HEK293 (cell line): Measurements from ENCODE around the gene RBM27.
A peak's percentile ranks its signal among the peaks of the same experiment; 100 is the strongest.

ENCODE experiments used
- ATF2 ChIP-seq: fragments of 450-650 bp; formaldehyde crosslinking; IDR thresholded peaks from 2 replicates; pipeline ENCODE4 v1.5.1; 2016; ENCODE audit warnings: missing biosample characterization, missing genetic modification characterization, low read depth
- GLI4 ChIP-seq: fragments of 450-650 bp; formaldehyde crosslinking; IDR thresholded peaks from 2 replicates; pipeline ENCODE4 v1.5.1; 2016; ENCODE audit warnings: missing biosample characterization, missing genetic modification characterization
- HOXD13 ChIP-seq: sonication (generic); formaldehyde crosslinking; IDR thresholded peaks from 2 replicates; pipeline ENCODE4 v1.8.0; 2022; ENCODE audit warnings: missing genetic modification reagents, borderline replicate concordance
- INSM2 ChIP-seq: fragments of 450-650 bp; formaldehyde crosslinking; IDR thresholded peaks from 2 replicates; pipeline ENCODE4 v1.5.1; 2016; ENCODE audit warnings: missing biosample characterization, missing genetic modification characterization
- KLF10 ChIP-seq: fragments of 450-650 bp; IDR thresholded peaks from 2 replicates; pipeline ENCODE4 v1.5.1; 2018; ENCODE audit warnings: missing biosample characterization, mild to moderate bottlenecking, missing genetic modification characterization
- KLF7 ChIP-seq: fragments of 450-650 bp; formaldehyde crosslinking; IDR thresholded peaks from 2 replicates; pipeline ENCODE4 v1.5.1; 2016; ENCODE audit warnings: missing biosample characterization, missing genetic modification characterization, borderline replicate concordance
- PBX3 ChIP-seq: sonication (generic); formaldehyde crosslinking; IDR thresholded peaks from 2 replicates; pipeline ENCODE4 v1.8.1; 2022; ENCODE audit warnings: mild to moderate bottlenecking, moderate library complexity, missing genetic modification reagents
- PRDM6 ChIP-seq: fragments of 450-650 bp; formaldehyde crosslinking; IDR thresholded peaks from 2 replicates; pipeline ENCODE4 v1.5.1; 2017; ENCODE audit warnings: missing biosample characterization, missing genetic modification characterization
- SCRT1 ChIP-seq: fragments of 450-650 bp; formaldehyde crosslinking; IDR thresholded peaks from 2 replicates; pipeline ENCODE4 v1.5.1; 2016; ENCODE audit warnings: missing biosample characterization, missing genetic modification characterization, borderline replicate concordance
- SP2 ChIP-seq: fragments of 450-650 bp; formaldehyde crosslinking; IDR thresholded peaks from 2 replicates; pipeline ENCODE4 v1.5.1; 2016; ENCODE audit warnings: missing biosample characterization, missing genetic modification characterization
- ZBTB48 ChIP-seq: fragments of 450-650 bp; formaldehyde crosslinking; IDR thresholded peaks from 2 replicates; pipeline ENCODE4 v1.5.1; 2016; ENCODE audit warnings: missing biosample characterization, missing genetic modification characterization
- ZBTB7A ChIP-seq: fragments of 450-650 bp; formaldehyde crosslinking; IDR thresholded peaks from 2 replicates; pipeline ENCODE4 v1.5.1; 2016; ENCODE audit warnings: low read depth, missing biosample characterization, missing genetic modification characterization
- ZBTB8A ChIP-seq: fragments of 450-650 bp; formaldehyde crosslinking; IDR thresholded peaks from 2 replicates; pipeline ENCODE4 v1.5.1; 2016; ENCODE audit warnings: missing biosample characterization, missing genetic modification characterization
- ZFP69B ChIP-seq: fragments of 450-650 bp; formaldehyde crosslinking; IDR thresholded peaks from 2 replicates; pipeline ENCODE4 v1.5.1; 2016; ENCODE audit warnings: missing biosample characterization, missing genetic modification characterization
- ZNF114 ChIP-seq: fragments of 450-650 bp; formaldehyde crosslinking; IDR thresholded peaks from 2 replicates; pipeline ENCODE4 v1.5.0; 2017; ENCODE audit warnings: missing biosample characterization, missing genetic modification characterization
- ZNF18 ChIP-seq: fragments of 450-650 bp; formaldehyde crosslinking; IDR thresholded peaks from 2 replicates; pipeline ENCODE4 v1.5.1; 2016; ENCODE audit warnings: missing biosample characterization, missing genetic modification characterization
- ZNF202 ChIP-seq: fragments of 450-650 bp; formaldehyde crosslinking; IDR thresholded peaks from 2 replicates; pipeline ENCODE4 v1.5.1; 2016; ENCODE audit warnings: missing biosample characterization, missing genetic modification characterization, borderline replicate concordance
- ZNF335 ChIP-seq: fragments of 450-650 bp; formaldehyde crosslinking; conservative IDR thresholded peaks from 2 replicates; pipeline ENCODE4 v1.5.1; 2016; ENCODE audit warnings: missing biosample characterization, missing genetic modification characterization
- ZNF354C ChIP-seq: fragments of 450-650 bp; formaldehyde crosslinking; IDR thresholded peaks from 2 replicates; pipeline ENCODE4 v1.5.1; 2016; ENCODE audit warnings: missing biosample characterization, missing genetic modification characterization, low read depth, borderline replicate concordance
- ZNF394 ChIP-seq: fragments of 450-650 bp; formaldehyde crosslinking; IDR thresholded peaks from 2 replicates; pipeline ENCODE4 v1.5.1; 2016; ENCODE audit warnings: missing biosample characterization, missing genetic modification characterization, mild to moderate bottlenecking, moderate library complexity, borderline replicate concordance
- ZNF433 ChIP-seq: fragments of 450-650 bp; formaldehyde crosslinking; IDR thresholded peaks from 2 replicates; pipeline ENCODE4 v1.5.1; 2016; ENCODE audit warnings: missing biosample characterization, missing genetic modification characterization, low read depth
- ZNF514 ChIP-seq: fragments of 450-650 bp; formaldehyde crosslinking; IDR thresholded peaks from 2 replicates; pipeline ENCODE4 v1.5.1; 2016; ENCODE audit warnings: missing biosample characterization, missing genetic modification characterization
- ZNF521 ChIP-seq: fragments of 450-650 bp; formaldehyde crosslinking; IDR thresholded peaks from 2 replicates; pipeline ENCODE4 v1.5.1; 2017; ENCODE audit warnings: missing biosample characterization, mild to moderate bottlenecking, missing genetic modification characterization
- ZNF529 ChIP-seq: fragments of 450-650 bp; formaldehyde crosslinking; IDR thresholded peaks from 2 replicates; pipeline ENCODE4 v1.5.1; 2017; ENCODE audit warnings: missing genetic modification characterization, missing biosample characterization; ENCODE audit not compliant: insufficient replicate concordance
- ZNF530 ChIP-seq: fragments of 450-650 bp; formaldehyde crosslinking; IDR thresholded peaks from 2 replicates; pipeline ENCODE4 v1.5.1; 2016; ENCODE audit warnings: low read depth, missing biosample characterization, missing genetic modification characterization
- ZNF561 ChIP-seq: fragments of 450-650 bp; IDR thresholded peaks from 2 replicates; pipeline ENCODE4 v1.5.1; 2018; ENCODE audit warnings: missing biosample characterization, missing genetic modification characterization, borderline replicate concordance
- ZNF580 ChIP-seq: fragments of 450-650 bp; formaldehyde crosslinking; IDR thresholded peaks from 2 replicates; pipeline ENCODE4 v1.5.1; 2016; ENCODE audit warnings: missing biosample characterization, missing genetic modification characterization
- ZNF645 ChIP-seq: fragments of 450-650 bp; formaldehyde crosslinking; IDR thresholded peaks from 2 replicates; pipeline ENCODE4; 2016; ENCODE audit warnings: missing biosample characterization, missing genetic modification characterization
- ZSCAN18 ChIP-seq: fragments of 450-650 bp; formaldehyde crosslinking; IDR thresholded peaks from 2 replicates; pipeline ENCODE4 v1.5.1; 2016; ENCODE audit warnings: missing biosample characterization, missing genetic modification characterization
- ZXDB ChIP-seq: fragments of 450-650 bp; formaldehyde crosslinking; IDR thresholded peaks from 2 replicates; pipeline ENCODE4 v1.5.1; 2016; ENCODE audit warnings: missing biosample characterization, missing genetic modification characterization

Gene RBM27

GRCh38 chr5:146213210-146213826, 9.9 kb downstream of the RBM27 start (continued):
- TF ChIP-seq PRDM6 (peak; percentile 98), ZNF354C (tag by site-specific recombination) (no peak), GLI4 (tag by site-specific recombination) (no peak), ZNF521 (tag by site-specific recombination) (no peak), PBX3 (CRISPR knock-in tag) (no peak), ZNF433 (tag by site-specific recombination) (no peak), SCRT1 (tag by site-specific recombination) (no peak), ZNF18 (tag by site-specific recombination) (no peak; the same call in 1 of the 2 replicates), ZNF529 (tag by site-specific recombination) (no peak), HOXD13 (CRISPR knock-in tag) (no peak), ZBTB8A (tag by site-specific recombination) (no peak), ZBTB7A (no peak), ZFP69B (tag by site-specific recombination) (0 out of 2 replicates have a peak, but pooled peaks have one; percentile 56), KLF10 (tag by site-specific recombination) (peak; percentile 82), ATF2 (no peak), SP2 (tag by site-specific recombination) (no peak), ZXDB (tag by site-specific recombination) (no peak), ZSCAN18 (tag by site-specific recombination) (no peak), ZNF114 (tag by site-specific recombination) (no peak), ZNF202 (tag by site-specific recombination) (no peak), ZNF580 (tag by site-specific recombination) (no peak), ZNF530 (tag by site-specific recombination) (no peak), ZNF335 (tag by site-specific recombination) (peak; percentile 23; the same call in 1 of the 2 replicates), ZNF645 (no peak), INSM2 (tag by site-specific recombination) (no peak), ZNF394 (tag by site-specific recombination) (no peak), ZBTB48 (tag by site-specific recombination) (no peak), ZNF514 (tag by site-specific recombination) (no peak), ZNF561 (tag by site-specific recombination) (peak; percentile 59; the same call in 1 of the 2 replicates), KLF7 (tag by site-specific recombination) (peak; percentile 27; the same call in 1 of the 2 replicates)
